GM19372 (cell line): ENCODE results near the gene DDI2.

ENCODE experiments used
- ATAC-seq: cut with Tn5 transposase; IDR thresholded peaks from one replicate; pipeline ENCODE4 v1.9.1; 2021; ENCODE audit warnings: mild to moderate bottlenecking, low read depth, moderate library complexity; ENCODE audit not compliant: unreplicated experiment

DDI2 gene

DNA sequence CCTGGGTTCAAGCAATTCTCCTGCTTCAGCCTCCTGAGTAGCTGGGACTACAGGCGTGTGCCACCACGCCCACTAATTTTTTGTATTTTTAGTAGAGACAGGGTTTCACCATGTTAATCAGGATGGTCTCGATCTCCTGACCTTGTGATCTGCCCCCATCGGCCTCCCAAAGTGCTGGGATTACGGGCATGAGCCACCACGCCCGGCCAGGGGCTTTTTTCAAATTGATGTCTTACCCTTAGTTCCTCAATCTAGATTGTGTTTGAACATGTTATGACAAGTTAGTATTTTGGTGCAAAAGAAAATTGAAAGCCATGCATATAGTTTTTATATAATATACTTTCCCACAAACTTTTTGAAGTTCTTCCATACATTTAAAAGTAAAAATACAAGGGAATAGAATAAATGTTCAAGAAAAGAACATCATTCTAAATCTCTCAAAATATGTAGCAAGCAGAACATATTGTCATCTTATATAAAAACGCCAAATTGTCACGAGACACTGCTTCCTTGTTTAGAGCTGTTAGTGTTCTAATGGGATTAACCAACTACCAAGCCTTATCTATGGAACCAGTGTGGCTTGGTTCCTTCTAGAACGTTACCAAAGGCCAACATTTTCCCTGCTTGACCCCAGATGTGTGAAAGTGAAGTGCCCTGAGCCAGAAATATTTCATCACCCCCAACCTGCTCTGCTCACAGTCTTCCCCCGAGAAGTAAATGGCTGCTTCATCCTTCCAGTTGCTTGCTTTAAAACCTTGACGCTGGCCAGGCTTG lies 57.3 kb downstream of the DDI2 start:
- ATAC-seq: no peak

DNA sequence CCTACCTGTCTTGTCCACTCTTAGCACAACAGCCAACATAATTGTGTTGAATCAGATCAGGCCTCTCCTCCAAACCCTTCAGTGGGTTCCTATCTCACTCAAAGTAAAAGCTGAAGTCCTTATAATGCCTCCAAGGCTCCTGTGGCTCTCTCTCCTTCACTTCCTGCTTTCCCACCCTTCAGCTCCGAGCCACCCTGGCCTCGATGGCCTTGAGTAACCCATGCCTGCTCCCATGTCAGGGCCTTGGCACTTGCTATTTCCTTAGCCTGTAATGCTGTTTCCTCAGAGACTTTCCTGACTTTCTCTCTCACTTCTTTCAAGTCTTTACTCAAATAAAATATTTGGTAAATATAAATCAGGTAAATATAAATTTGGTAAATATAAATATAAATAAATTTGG lies 58.8 kb downstream of the DDI2 start:
- ATAC-seq: no peak

DNA sequence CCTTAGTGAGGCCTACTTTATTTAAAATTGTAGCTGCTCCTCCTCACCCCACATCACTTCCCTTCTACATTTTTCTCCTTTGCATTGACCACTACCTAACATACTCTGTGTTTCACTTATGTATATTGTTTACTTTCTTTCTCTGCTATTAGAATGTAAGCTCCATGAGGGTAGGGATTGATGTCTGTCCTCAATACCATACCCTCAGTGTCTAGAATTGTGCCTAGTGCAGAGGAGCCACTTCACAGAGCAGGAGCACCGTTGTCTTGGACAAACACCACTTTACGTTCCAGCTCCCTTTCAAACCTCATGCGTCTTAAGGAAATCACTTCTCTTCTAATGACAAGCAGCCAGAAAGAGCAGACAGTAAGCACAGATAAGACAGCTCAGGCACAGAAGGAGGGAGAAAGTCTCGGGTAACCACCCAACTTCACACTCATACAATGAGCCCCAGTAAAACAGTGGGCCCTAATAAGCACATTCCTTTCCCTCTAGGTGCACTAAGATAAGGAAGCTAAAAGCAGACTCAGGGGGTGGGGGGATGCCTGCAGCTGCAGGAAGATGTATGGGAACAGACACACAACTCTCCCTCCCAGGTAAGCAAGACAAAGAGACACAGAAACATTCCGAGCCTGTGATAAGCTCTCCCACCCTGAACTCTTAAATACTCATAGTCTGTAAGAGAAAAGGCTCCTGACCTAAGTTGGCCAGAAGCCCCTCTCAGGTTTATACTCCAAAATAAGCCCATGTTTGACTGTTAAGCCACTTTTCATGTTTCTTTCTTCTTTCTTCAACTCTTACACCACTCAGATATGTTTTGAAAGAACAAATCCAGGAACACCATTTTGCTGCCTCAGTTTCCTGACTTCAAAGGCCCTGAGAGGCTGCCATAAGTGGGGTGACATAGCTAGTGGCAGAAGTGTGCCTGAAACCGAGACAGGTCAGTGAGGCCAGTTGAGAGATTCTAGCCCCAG lies 59.7 kb downstream of the DDI2 start:
- no peak for ATAC-seq

DNA sequence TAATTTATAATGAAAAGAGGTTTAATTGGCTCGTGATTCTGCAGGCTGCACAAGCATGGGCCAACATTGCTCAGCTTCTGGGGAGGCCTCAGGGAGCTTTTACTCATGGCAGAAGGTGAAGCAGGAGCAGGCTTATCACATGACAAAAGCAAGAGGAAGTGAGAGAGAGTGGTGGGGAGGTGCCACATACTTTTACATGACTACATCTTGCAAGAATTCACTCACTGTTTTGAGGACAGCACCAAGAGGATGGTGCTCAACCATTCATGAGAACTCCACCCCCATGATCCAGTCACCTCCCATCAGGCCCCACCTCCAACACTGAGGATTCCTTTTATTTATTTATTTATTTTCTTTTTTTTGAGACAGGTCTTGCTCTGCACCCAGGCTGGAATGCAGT lies 61.3 kb downstream of the DDI2 start:
- no peak for ATAC-seq

DNA sequence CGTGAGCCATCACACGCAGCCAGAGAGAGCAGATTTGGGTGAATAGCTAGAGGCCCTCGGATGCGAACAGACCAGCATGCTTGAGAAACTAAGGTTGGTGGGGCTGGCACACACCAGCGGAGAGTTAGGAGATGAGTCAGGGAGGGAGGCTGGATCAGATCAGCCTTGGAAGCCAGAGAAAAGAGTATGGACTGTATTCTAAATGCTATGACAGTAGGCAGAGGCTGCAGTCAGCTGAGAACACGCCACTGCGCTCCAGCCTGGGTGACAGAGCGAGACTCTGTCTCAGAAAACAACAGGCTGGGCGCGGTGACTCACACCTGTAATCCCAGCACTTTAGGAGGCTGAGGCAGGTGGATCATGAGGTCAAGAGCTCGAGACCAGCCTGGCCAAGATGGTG lies 62.9 kb downstream of the DDI2 start:
- ATAC-seq: no peak

DNA sequence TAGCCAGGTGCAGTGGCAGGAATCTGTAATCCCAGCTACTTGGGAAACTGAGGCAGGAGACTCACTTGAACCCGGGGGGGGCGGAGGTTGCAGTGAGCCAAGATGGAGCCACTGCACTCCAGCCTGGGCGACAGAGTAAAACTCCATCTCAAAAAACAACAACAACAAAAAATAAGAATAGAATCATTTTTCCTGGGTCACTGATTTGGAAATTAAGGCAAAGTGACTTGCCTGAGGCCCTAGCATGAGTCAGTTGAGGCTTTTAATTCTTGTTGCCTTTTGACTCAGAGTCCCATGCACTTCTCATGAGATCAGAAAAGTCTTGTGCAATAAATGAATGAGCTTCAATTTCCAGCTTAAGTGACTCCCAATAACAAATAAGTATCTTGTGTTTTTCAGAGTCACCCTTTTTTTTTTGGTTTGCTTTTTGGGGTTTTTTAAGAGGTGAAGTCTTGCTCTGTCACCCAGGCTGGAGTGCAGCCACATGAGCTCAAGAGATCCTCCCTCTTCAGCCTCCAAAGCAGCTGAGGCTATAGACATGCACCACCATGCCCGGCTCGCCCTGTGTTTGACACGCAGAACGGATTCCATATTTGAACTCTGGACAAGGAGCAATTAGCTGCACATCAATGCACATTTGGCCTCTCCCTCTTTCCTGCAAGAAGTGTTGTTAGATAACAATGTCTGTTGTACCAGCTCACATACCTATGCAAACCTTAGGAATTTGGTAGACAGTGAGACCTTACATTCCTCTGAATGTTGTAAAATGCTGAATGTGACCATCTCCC lies 63.5 kb downstream of the DDI2 start:
- no peak for ATAC-seq

DNA sequence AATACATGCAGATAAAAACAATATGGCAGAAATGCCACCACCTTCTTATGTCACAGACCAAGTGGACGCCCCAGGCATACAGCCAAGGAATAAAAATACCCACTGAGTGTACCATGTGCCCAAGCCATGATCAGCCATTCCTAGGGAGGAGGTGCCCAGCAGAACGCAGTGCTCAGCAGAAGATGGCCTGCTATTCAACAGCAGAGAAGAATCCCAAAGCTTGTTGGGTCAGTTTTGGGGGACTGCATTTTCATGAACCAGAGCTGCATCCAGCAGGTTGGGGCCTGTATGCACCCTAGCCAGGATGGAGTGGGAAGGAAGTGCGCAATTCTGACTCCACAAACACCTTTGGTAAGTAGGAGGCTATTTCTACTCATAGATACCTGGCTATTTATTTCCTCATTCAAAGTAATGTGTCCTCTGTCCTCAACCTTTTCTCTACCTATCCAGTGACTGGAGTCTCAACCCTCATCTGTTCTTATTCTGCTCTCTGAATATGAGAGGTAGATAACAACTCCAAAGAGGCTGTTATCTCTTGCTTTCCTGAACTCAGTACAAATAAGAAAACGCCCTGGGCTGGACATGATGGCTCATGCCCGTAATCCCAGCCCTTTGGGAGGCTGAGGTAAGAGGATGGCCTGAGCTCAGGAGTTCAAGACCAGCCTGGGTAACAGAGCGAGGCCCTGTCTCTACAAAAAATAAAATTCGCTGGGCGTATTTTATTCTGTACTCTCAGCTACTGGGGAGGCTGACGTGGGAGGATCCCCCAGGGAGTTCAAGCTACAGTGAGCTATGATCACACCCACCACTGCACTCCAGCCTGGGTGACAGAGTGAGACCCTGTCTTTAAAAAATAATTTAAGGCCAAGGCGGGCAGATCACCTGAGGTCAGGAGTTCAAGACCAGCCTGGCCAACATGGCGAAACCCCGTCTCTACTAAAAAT lies 64.4 kb downstream of the DDI2 start:
- ATAC-seq: no peak

DNA sequence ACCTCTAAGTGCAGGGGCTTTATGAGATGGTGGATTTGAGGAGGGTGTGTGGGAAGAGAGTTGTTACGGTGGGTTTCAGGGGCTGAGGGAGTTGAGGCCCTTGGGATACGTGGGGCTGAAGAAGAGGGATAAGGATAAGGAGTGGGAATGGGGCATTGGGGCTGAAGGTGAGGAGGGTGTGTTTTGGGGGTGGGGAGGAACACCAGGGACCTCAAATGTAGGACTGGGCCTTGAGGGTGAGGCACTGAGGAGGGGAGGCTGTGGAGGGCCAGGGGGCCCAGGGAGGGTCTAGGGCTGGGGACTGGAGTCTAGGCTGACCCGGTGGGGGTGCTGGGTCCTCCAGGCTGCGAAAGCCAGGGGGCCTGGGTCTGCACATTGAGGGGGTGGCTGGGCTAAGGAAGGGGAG lies 65.7 kb downstream of the DDI2 start:
- no peak for ATAC-seq

DNA sequence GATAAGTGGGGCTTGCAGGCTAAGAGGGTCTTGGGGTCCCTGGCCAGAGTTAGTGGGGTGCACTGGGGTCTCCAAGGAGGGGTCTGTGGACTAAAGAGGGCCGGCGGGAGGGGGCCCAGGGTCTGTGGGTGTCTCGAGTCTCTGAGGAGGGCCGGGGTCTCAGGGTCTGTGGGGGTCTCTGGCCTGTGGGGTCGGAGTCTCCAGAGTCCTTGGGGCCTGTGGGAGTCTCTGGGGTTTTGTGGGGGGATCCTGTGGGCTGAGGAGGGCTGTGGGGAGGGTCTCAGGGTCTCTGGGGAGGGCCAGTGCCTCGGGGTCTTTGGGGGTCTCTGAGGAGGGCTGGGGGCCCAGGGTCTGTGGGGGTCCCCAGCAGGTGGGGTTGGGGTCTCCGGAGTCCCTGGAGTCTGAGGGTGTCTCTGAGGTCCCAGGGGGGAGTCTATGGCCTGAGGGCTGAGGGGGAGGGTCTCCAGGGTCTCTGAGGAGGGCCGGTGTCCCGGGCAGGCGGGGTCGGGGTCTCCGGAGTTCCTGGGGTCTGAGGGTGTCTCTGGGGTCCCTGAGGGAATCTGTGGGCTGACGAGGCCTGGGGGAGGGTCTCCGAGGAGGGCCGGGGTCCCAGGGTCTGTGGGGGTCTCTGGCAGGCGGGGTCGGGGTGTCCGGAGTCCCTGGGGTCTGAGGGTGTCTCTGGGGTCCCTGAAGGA lies 66.2 kb downstream of the DDI2 start:
- no peak for ATAC-seq

DNA sequence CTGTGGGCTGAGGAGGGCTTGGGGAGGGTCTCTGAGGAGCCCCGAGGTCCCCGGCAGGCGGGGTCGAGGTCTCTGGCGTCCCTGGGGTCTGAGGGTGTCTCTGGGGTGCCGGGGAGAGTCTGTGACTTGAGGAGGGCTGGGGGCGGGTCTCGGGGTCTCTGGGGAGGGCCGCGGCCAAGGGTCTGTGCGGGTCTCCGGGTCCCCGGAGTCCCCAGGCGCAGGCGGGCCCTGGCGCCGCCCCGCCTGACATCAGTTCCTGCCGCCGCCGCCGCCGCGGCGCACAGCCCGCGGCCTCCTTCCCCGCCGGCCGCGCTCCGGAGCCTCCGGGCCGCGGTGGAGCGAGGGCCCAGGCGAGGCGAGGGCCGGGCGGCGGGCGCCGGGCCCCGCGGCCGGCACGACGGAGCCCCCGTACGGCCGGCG lies 66.8 kb downstream of the DDI2 start, which contains the start of gene PLEKHM2:
Gene PLEKHM2 (plus strand): TSS at position 279 of the 420 bp plus-strand sequence. CDS start 239 bp downstream, outside the sequence.
- no peak for ATAC-seq

DNA sequence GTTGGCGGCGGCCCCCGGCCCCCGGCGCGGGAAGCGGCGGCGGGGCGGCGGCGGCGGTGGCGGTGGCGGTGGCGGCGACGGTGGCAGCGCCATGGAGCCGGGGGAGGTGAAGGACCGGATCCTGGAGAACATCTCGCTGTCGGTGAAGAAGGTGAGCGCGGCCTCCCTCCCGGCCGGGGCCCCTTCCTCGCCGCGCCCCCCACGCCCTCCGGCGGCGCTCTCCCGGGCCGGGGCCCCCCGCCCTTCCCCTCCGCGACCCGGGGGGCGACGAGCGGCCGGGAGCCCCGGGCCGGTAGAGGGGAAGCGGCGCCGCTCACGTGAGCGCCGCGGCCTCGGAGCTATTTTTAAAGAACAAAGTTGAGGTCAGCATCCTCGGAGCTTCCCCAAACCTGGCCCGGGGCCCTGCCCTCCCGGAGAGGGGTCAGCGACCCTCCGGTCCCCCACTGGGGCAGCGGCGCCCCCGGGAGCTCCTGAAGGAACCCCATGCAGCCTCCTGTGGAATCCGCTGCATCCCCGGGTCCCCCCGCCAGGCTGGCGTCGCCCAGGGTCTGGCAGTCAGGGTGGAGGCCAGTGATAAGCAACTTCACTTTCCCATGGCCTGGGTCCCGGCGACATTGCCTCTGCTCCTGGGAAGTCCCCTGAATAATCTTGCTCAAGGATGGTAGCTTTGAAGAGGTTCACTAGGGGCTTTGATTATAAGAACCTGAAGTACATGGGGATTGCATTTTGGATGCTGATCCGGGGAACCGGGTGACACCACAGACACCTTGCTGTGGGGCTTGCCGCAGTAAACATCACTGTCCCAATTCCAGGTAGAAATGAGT lies 67.4 kb downstream of the DDI2 start:
- no peak for ATAC-seq

DNA sequence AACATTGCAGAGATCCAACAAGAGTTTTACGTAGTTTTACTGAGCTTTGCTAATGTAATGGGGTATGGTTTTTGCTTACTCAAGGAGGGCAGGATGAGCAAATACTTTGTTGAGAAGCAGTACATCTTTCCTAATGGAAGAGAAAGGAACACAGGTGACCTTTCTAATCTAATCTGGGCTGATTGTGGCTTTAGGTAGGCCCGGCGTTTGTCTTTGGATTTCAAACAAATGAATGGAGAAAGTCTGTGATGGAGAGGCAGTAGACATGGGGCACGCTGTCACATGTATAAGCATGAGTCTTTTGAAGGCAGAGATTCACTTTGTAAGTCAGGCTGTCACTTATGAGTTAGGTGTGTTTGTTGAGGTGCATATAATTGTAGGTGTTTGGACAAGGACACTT lies 68.6 kb downstream of the DDI2 start:
- no peak for ATAC-seq

DNA sequence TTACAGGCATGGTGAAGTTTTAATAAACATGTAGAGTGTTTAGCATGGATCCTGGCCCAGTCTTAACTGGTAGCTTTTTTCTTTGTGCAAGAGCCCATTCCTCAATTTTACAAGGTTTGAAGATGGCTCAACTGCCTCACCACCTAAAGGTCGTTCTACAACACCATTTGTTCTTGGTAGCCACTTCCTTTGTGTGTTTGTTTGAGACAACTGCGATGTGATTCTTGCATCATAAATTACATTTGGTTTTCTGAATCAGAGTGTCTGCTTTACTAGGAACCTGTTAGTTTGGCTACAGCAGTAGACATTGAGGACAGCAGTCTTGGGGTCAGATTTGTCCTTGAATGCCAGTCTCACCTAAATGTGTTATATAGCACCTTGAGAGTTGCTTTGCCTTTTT lies 70.2 kb downstream of the DDI2 start:
- ATAC-seq: no peak

DNA sequence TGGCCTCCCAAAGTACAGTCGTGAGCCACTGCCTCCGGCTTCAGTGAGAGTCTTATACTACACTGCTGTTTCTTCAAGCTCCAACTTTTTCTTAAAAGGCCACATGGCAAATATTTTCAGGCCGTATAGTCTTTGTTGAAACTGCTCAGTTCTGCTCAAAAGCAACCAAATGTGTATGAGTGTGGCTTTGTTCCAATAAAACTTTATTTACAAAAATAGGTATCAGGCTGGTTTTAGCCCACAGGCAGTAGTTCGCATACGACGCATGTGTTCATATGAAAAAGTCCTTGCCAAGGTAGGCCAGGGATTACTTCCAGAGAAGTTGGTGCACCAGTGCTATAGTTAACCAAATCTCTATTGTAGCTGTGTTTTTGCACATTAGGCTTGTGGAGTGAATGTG lies 73.1 kb downstream of the DDI2 start:
- no peak for ATAC-seq

DNA sequence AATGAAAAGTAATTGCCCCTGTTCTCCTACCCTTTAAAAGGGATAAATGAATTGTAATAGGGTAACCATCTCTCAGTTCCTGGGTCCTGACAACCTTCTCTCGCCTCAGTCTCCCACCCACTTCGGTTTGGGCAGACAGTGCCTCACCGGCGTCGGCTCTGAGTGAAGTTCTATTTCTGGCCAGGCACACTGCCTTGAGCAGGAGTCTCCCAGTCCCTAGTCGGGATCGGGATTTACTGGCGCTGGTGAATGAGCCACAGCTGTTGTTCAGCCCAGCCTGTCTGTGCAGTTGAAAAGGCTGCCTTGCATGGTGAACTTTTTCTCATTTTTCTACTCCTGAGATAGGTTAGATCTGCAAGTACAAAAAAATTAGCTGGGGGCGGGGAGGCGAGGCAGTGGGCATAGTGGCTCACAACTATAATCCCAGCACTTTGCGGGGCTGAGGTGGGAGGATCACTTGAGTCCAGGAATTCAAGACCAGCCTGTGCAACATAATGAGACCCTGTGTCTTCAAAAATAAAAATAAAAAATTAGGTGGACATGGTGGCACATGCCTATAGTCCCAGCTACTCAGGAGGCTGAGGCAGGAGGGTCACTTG lies 74.3 kb downstream of the DDI2 start:
- ATAC-seq: no peak

DNA sequence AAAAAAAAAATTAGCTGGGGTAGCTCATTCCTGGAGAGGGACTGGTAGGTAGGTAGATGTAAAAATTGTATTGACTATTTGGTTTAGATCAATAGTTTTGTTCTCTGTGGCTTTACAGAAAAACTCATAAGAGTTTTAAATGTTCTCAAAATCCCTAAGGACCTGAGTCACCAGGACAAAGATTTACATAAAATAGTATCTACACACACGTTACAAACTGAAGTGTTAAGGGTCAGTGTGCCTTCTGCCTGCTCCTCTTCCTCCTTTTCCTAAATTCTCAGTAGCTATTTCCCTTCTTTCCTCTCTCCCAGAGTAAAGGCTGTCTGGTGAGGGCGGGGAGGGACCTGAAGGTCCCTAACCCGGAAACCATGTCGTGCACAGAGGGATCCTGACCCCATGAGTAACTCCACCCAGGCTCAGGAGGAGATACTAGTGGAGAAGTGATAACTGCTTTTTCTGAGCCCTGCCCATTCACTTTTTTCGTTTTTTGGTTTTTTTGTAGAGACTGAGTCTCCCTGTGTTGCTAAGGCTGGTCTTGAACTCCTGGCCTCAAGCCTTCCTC lies 74.9 kb downstream of the DDI2 start:
- no peak for ATAC-seq

DNA sequence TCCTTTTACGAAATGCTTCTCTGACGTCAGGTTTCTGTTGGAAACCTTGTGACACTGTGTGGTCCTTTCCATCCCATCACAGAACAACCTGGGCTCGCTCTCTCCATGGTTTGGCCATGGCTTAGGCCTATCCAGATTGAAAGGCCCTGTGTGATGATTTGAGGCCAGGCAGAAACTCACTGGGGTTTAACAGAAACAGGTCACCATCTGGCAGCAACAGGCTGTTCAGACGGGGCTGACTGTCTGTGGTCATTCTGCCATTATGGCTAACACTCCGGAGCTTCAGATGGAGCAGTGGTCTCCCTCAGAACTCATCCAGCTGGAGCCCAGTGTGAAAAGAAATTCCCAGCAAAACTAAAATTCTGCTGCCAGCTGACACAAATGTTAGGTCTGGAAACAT lies 76.1 kb downstream of the DDI2 start:
- no peak for ATAC-seq
